Chondrocyte (in vitro differentiated cells): ENCODE measurements around the gene RPLP2. TPM values are rescaled to one million over a fixed set of nuclear protein-coding genes. Genes with fewer than 3 reads are reported as not detected.

Source experiments
- DNase-seq: peaks from one replicate; pipeline ENCODE4 v3.0.0; 2021; ENCODE audit warnings: mixed read lengths, low spot score
- H3K27ac Mint-ChIP-seq: one replicate; pipeline ENCODE4 v1.8.0; 2021; ENCODE audit warnings: mild to moderate bottlenecking, moderate library complexity, mixed read lengths; ENCODE audit not compliant: unreplicated experiment
- H3K27me3 Mint-ChIP-seq: 2 replicates; pipeline ENCODE4 v1.8.0; 2021; ENCODE audit warnings: low read depth, mixed read lengths
- H3K36me3 Mint-ChIP-seq: 2 replicates; pipeline ENCODE4 v1.8.0; 2021; ENCODE audit warnings: low read depth, mixed read lengths
- H3K4me1 Mint-ChIP-seq: 2 replicates; pipeline ENCODE4 v1.8.0; 2021; ENCODE audit warnings: low read depth, mild to moderate bottlenecking, mixed read lengths
- H3K4me3 Mint-ChIP-seq: one replicate; pipeline ENCODE4 v1.8.0; 2021; ENCODE audit warnings: mild to moderate bottlenecking, moderate library complexity, mixed read lengths; ENCODE audit not compliant: unreplicated experiment
- H3K9me3 Mint-ChIP-seq: 2 replicates; pipeline ENCODE4 v1.8.0; 2021; ENCODE audit warnings: low read depth, mixed read lengths
- CTCF ChIP-seq: fragments of 200-600 bp; sonication (generic); IDR thresholded peaks from 2 replicates; pipeline ENCODE4 v1.5.0; 2021; ENCODE audit warnings: antibody characterized with exemption, mild to moderate bottlenecking, moderate library complexity
- total RNA-seq: library from RNA; stranded (reverse); gene quantifications from 3 replicates; pipeline ENCODE4 v1.2.1, GENCODE V29; 2021

The RPLP2 gene
- total RNA-seq, 1 donor from 2014 or later: 1,171 TPM

GRCh38 chr11:794013-794765 lies 15.6 kb upstream of the RPLP2 start:
- Mint-ChIP-seq H3K4me1 (peaks cover 15% of the 10 kb centered on the region), H3K36me3 (no peaks in the 10 kb centered on the region), H3K27me3 (no peaks in the 10 kb centered on the region), H3K27ac (no peak overlapping the region), H3K4me3 (no peak overlapping the region), H3K9me3 (no peaks in the 10 kb centered on the region)
- no peak for TF ChIP-seq CTCF
- DNase-seq: no peak

DNA sequence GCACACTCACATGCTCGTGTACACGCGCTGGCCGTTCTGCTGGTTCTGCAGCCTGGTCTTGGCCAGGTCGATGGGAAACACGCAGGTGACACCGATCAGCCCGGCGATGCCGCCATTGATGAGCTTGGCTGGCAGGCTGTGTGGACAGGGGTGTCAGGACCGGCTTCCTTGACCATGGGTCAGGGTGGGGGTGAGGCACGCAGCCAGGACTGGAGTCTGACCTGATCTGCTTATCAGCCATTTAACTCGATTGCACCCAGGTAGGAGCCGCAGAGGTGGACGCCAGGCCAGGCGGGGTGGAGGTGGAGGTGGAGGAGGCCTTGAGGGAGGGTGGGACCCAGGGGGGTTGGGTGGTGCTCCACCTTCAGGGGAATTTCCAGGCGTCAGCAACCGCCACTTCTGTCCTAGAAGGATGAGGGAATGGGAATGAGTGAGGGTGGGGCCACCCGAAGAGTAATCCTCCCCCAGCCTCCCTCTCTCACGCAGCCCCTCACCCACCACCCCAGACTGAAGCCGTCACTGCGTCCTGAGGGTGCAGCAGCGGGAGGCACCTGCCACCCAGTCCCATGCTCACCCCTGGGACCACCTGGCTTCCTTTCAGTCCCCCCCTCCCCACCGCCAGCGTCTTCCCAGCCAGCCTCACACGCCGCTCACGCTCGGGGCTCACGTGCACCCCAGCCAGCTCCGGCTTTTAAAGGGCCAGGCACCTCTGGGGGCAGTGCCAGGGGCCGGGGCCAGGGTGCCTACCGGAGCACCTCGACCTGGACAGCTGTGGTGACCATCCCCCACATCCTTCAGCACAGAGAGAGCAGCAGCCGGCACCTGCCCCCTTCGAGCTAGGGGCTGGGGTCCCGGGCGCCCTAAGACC lies 14.8 kb upstream of the RPLP2 start:
- H3K36me3 Mint-ChIP-seq: no peaks in the 10 kb centered on the region
- H3K27me3 Mint-ChIP-seq: no peaks in the 10 kb centered on the region
- no peaks in the 10 kb centered on the region for H3K9me3 Mint-ChIP-seq
- no peak for TF ChIP-seq CTCF
- no peak overlapping the region for H3K4me3 Mint-ChIP-seq
- H3K27ac Mint-ChIP-seq: no peak overlapping the region
- DNase-seq: no peak
- H3K4me1 Mint-ChIP-seq: peaks cover 15% of the 10 kb centered on the region

GRCh38 chr11:795634-796564 lies 13.9 kb upstream of the RPLP2 start:
- Mint-ChIP-seq H3K36me3 (peaks cover 2% of the 10 kb centered on the region), H3K9me3 (no peaks in the 10 kb centered on the region), H3K4me3 (peak overlapping the region; percentile 84), H3K4me1 (peaks cover 15% of the 10 kb centered on the region), H3K27me3 (no peaks in the 10 kb centered on the region), H3K27ac (peak overlapping the region; percentile 82)
- no peak for TF ChIP-seq CTCF
- no peak for DNase-seq

- no peak for DNase-seq
- H3K36me3 Mint-ChIP-seq: peaks cover 2% of the 10 kb centered on the region
- TF ChIP-seq CTCF: no peak
- peaks cover 15% of the 10 kb centered on the region for H3K4me1 Mint-ChIP-seq
- H3K27me3 Mint-ChIP-seq: no peaks in the 10 kb centered on the region
- H3K9me3 Mint-ChIP-seq: no peaks in the 10 kb centered on the region
- H3K4me3 Mint-ChIP-seq: peak overlapping the region; percentile 84
- H3K27ac Mint-ChIP-seq: peak overlapping the region; percentile 93
Observed at GRCh38 chr11:796565-797295, 13.0 kb upstream of the RPLP2 start.
